ENCODE measurements around the gene ZNF768. TPM values are rescaled to one million over a fixed set of nuclear protein-coding genes. Genes with fewer than 3 reads are reported as not detected.

Gene ZNF768
- total and polyA plus RNA-seq, 2 of the 13 experiments (the other 11 are each of a cell fraction or from before 2014, with no cell fraction given) = 26.7 to 34.4 TPM

DNA sequence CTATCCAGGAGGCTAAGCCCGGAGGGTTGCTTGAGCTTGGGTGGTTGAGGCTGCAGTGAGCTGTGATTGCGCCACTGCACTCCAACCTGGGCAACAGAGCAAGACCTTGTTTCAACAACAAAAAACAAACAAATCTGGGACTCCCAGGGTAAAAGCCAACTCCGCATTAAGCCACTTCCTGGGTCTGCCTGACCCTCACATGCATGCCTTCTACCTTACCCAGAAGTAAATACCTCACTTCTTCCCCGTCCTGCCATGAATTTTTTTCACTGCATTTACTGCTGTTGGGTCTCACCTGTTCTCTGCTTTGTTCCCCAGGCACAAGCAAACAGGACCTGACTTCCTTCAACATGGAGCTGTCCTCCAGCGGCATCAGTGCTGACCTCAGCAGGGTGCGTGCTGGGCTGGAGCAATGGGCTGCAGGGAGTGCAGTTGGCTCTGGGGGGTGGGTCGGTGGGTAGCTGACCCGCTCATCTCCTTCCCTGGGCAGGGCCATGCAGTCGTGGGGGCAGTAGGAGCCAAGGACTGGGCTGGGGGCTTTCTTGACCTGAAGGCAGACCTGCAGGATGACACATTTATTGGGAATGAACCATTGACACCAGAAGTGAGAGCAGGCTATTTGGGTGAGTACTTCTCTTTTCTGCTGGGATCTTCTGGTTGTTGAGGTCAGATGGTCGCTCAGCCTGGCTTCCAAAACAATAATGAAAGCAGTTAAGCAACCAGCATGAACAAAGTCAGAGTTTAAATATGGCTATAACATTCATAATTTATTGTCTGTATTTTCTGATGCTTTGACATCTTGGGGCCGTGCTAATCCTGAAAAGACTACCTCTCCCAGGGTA lies 37.4 kb downstream of the ZNF768 start (continued):
- TF ChIP-seq ZFYVE20 (CRISPR knock-in tag; IDR thresholded peaks at IDR 0.05; ENCODE audit: borderline replicate concordance, low read depth) (no peak), MTA1 (CRISPR knock-in tag; IDR thresholded peaks at IDR 0.05; ENCODE audit: borderline replicate concordance) (no peak), CCAR2 (optimal IDR thresholded peaks at IDR 0.05; ENCODE audit: low read depth, low read length) (no peak), BRCA1 (CRISPR knock-in tag; IDR thresholded peaks at IDR 0.05) (peak; percentile 83; the same call in 1 of the 2 replicates), CBFB (CRISPR knock-in tag; IDR thresholded peaks at IDR 0.05) (no peak), ZNF121 (CRISPR knock-in tag; IDR thresholded peaks at IDR 0.05) (peak; percentile 100), HNRNPL (IDR thresholded peaks at IDR 0.05; ENCODE audit: low read depth, low read length) (no peak), TBL1XR1 (IDR thresholded peaks at IDR 0.05; ENCODE audit: borderline replicate concordance, low read length, partially characterized antibody) (peak; percentile 42), SAP130 (CRISPR knock-in tag; IDR thresholded peaks at IDR 0.05; ENCODE audit: low read depth) (peak; percentile 69), ZNF746 (CRISPR knock-in tag; IDR thresholded peaks at IDR 0.05) (no peak), ZNF431 (CRISPR knock-in tag; IDR thresholded peaks at IDR 0.05; ENCODE audit: borderline replicate concordance, low read depth) (no peak), ETV6 (CRISPR knock-in tag; conservative IDR thresholded peaks at IDR 0.05) (no peak), RFX5 (IDR thresholded peaks at IDR 0.05; ENCODE audit: low read depth, low read length) (no peak), SMARCC2 (IDR thresholded peaks at IDR 0.05) (no peak), MZF1 (CRISPR knock-in tag; IDR thresholded peaks at IDR 0.05; ENCODE audit: borderline replicate concordance) (no peak)
- TF ChIP-seq, protein P1, sequence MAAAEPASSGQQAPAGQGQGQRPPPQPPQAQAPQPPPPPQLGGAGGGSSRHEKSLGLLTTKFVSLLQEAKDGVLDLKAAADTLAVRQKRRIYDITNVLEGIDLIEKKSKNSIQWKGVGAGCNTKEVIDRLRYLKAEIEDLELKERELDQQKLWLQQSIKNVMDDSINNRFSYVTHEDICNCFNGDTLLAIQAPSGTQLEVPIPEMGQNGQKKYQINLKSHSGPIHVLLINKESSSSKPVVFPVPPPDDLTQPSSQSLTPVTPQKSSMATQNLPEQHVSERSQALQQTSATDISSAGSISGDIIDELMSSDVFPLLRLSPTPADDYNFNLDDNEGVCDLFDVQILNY (CRISPR knock-in tag; conservative IDR thresholded peaks at IDR 0.05) = no peak
- TF ChIP-seq, protein P2, sequence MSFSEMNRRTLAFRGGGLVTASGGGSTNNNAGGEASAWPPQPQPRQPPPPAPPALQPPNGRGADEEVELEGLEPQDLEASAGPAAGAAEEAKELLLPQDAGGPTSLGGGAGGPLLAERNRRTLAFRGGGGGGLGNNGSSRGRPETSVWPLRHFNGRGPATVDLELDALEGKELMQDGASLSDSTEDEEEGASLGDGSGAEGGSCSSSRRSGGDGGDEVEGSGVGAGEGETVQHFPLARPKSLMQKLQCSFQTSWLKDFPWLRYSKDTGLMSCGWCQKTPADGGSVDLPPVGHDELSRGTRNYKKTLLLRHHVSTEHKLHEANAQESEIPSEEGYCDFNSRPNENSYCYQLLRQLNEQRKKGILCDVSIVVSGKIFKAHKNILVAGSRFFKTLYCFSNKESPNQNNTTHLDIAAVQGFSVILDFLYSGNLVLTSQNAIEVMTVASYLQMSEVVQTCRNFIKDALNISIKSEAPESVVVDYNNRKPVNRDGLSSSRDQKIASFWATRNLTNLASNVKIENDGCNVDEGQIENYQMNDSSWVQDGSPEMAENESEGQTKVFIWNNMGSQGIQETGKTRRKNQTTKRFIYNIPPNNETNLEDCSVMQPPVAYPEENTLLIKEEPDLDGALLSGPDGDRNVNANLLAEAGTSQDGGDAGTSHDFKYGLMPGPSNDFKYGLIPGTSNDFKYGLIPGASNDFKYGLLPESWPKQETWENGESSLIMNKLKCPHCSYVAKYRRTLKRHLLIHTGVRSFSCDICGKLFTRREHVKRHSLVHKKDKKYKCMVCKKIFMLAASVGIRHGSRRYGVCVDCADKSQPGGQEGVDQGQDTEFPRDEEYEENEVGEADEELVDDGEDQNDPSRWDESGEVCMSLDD (CRISPR knock-in tag; IDR thresholded peaks at IDR 0.05; ENCODE audit: borderline replicate concordance) = no peak
- TF ChIP-seq, protein P3, sequence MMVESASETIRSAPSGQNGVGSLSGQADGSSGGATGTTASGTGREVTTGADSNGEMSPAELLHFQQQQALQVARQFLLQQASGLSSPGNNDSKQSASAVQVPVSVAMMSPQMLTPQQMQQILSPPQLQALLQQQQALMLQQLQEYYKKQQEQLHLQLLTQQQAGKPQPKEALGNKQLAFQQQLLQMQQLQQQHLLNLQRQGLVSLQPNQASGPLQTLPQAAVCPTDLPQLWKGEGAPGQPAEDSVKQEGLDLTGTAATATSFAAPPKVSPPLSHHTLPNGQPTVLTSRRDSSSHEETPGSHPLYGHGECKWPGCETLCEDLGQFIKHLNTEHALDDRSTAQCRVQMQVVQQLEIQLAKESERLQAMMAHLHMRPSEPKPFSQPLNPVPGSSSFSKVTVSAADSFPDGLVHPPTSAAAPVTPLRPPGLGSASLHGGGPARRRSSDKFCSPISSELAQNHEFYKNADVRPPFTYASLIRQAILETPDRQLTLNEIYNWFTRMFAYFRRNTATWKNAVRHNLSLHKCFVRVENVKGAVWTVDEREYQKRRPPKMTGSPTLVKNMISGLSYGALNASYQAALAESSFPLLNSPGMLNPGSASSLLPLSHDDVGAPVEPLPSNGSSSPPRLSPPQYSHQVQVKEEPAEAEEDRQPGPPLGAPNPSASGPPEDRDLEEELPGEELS (CRISPR knock-in tag; IDR thresholded peaks at IDR 0.05) = peak; percentile 94
- TF ChIP-seq, protein P4, sequence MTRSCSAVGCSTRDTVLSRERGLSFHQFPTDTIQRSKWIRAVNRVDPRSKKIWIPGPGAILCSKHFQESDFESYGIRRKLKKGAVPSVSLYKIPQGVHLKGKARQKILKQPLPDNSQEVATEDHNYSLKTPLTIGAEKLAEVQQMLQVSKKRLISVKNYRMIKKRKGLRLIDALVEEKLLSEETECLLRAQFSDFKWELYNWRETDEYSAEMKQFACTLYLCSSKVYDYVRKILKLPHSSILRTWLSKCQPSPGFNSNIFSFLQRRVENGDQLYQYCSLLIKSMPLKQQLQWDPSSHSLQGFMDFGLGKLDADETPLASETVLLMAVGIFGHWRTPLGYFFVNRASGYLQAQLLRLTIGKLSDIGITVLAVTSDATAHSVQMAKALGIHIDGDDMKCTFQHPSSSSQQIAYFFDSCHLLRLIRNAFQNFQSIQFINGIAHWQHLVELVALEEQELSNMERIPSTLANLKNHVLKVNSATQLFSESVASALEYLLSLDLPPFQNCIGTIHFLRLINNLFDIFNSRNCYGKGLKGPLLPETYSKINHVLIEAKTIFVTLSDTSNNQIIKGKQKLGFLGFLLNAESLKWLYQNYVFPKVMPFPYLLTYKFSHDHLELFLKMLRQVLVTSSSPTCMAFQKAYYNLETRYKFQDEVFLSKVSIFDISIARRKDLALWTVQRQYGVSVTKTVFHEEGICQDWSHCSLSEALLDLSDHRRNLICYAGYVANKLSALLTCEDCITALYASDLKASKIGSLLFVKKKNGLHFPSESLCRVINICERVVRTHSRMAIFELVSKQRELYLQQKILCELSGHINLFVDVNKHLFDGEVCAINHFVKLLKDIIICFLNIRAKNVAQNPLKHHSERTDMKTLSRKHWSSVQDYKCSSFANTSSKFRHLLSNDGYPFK (CRISPR knock-in tag; IDR thresholded peaks at IDR 0.05; ENCODE audit: borderline replicate concordance) = peak; percentile 45; the same call in 1 of the 2 replicates

Data from HepG2 (cell line).